ENCODE results near the gene GOLT1A.

Gene GOLT1A

GRCh38 chr1:204259782-204260181, 46.0 kb upstream of the GOLT1A start:
- no peaks in the 10 kb centered on the region for H3K9me3 ChIP-seq (ENCODE audit: insufficient read depth, low read length)
- no peak overlapping the region for H3K27ac ChIP-seq (ENCODE audit: low read depth, low read length)
- no peaks in the 10 kb centered on the region for H3F3A ChIP-seq (ENCODE audit: insufficient read depth)
- H3K4me2 ChIP-seq (ENCODE audit: low read depth, low read length, poor library complexity, severe bottlenecking) = no peak overlapping the region
- H2AFZ ChIP-seq (ENCODE audit: low read depth, low read length, severe bottlenecking) = no peak overlapping the region
- no peaks in the 10 kb centered on the region for H4K20me1 ChIP-seq (ENCODE audit: low read depth, low read length)
- no peaks in the 10 kb centered on the region for H3K27me3 ChIP-seq (ENCODE audit: low read length)
- no peak overlapping the region for H3K4me3 ChIP-seq (ENCODE audit: insufficient read depth, low read length, poor library complexity, severe bottlenecking)
- H3K79me2 ChIP-seq (ENCODE audit: insufficient read depth, low read length) = no peaks in the 10 kb centered on the region
- no peaks in the 10 kb centered on the region for H3K9me2 ChIP-seq (replicated peaks; ENCODE audit: insufficient read depth, low read length)
- TF ChIP-seq EZH2phosphoT487 (conservative IDR thresholded peaks at IDR 0.05; ENCODE audit: low read length) (no peak), CTCF (IDR thresholded peaks at IDR 0.05; ENCODE audit: insufficient read depth, low read length, poor library complexity, severe bottlenecking) (no peak)
- no peaks in the 10 kb centered on the region for H3K36me3 ChIP-seq (ENCODE audit: low read length)
- no peak overlapping the region for H3K9ac ChIP-seq (ENCODE audit: low read length)

- Histone ChIP-seq H3K9me2 (replicated peaks; ENCODE audit: insufficient read depth, low read length) (no peaks in the 10 kb centered on the region), H3K4me3 (ENCODE audit: insufficient read depth, low read length, poor library complexity, severe bottlenecking) (no peak overlapping the region), H3K27ac (ENCODE audit: low read depth, low read length) (no peak overlapping the region), H3F3A (ENCODE audit: insufficient read depth) (no peaks in the 10 kb centered on the region), H3K9me3 (ENCODE audit: insufficient read depth, low read length) (no peaks in the 10 kb centered on the region), H4K20me1 (ENCODE audit: low read depth, low read length) (no peaks in the 10 kb centered on the region), H3K4me2 (ENCODE audit: low read depth, low read length, poor library complexity, severe bottlenecking) (no peak overlapping the region), H3K79me2 (ENCODE audit: insufficient read depth, low read length) (no peaks in the 10 kb centered on the region), H3K9ac (ENCODE audit: low read length) (no peak overlapping the region), H3K27me3 (ENCODE audit: low read length) (no peaks in the 10 kb centered on the region), H3K36me3 (ENCODE audit: low read length) (no peaks in the 10 kb centered on the region), H2AFZ (ENCODE audit: low read depth, low read length, severe bottlenecking) (no peak overlapping the region)
- TF ChIP-seq CTCF (IDR thresholded peaks at IDR 0.05; ENCODE audit: insufficient read depth, low read length, poor library complexity, severe bottlenecking) = no peak
- TF ChIP-seq EZH2phosphoT487 (conservative IDR thresholded peaks at IDR 0.05; ENCODE audit: low read length) = no peak
These were observed 45.4 kb upstream of the GOLT1A start for GRCh38 chr1:204259196-204259595.

GRCh38 chr1:204258213-204259115, 44.7 kb upstream of the GOLT1A start:
- no peak overlapping the region for H2AFZ ChIP-seq (ENCODE audit: low read depth, low read length, severe bottlenecking)
- no peaks in the 10 kb centered on the region for H4K20me1 ChIP-seq (ENCODE audit: low read depth, low read length)
- no peak overlapping the region for H3K9ac ChIP-seq (ENCODE audit: low read length)
- no peaks in the 10 kb centered on the region for H3K9me3 ChIP-seq (ENCODE audit: insufficient read depth, low read length)
- no peaks in the 10 kb centered on the region for H3K79me2 ChIP-seq (ENCODE audit: insufficient read depth, low read length)
- H3K9me2 ChIP-seq (replicated peaks; ENCODE audit: insufficient read depth, low read length) = no peaks in the 10 kb centered on the region
- H3K4me3 ChIP-seq (ENCODE audit: insufficient read depth, low read length, poor library complexity, severe bottlenecking) = no peak overlapping the region
- no peaks in the 10 kb centered on the region for H3K27me3 ChIP-seq (ENCODE audit: low read length)
- H3K36me3 ChIP-seq (ENCODE audit: low read length) = no peaks in the 10 kb centered on the region
- no peak overlapping the region for H3K4me2 ChIP-seq (ENCODE audit: low read depth, low read length, poor library complexity, severe bottlenecking)
- H3F3A ChIP-seq (ENCODE audit: insufficient read depth) = no peaks in the 10 kb centered on the region
- TF ChIP-seq CTCF (IDR thresholded peaks at IDR 0.05; ENCODE audit: insufficient read depth, low read length, poor library complexity, severe bottlenecking) = peak; percentile 67
- no peak for TF ChIP-seq EZH2phosphoT487 (conservative IDR thresholded peaks at IDR 0.05; ENCODE audit: low read length)
- H3K27ac ChIP-seq (ENCODE audit: low read depth, low read length) = no peak overlapping the region
